Left renal pelvis (tissue), 4 donors: Measurements from ENCODE around the gene RIPK1. TPM values are rescaled to one million over a fixed set of nuclear protein-coding genes. Genes with fewer than 3 reads are reported as not detected.

ENCODE experiments used
- DNase-seq, 4 donors: peaks; one replicate each; pipeline ENCODE4 v3.0.0-alpha.2; 2013; ENCODE audit warnings: low read depth in 4 of 4, low spot score in 3 of 4
- polyA plus RNA-seq, 4 donors: library from polyadenylated mRNA; unstranded; fragments of 120-200 nt; gene quantifications; one replicate each; pipeline ENCODE4 v1.2.1, GENCODE V29; 2013; ENCODE audit not compliant: insufficient read length in 4 of 4

The RIPK1 gene
- polyA plus RNA-seq, 4 donors, result 20.7 to 27.7 (median 25.7) TPM

GRCh38 chr6:3159805-3160781 is 91.8 kb downstream of the RIPK1 start:
- no peak for DNase-seq

DNA sequence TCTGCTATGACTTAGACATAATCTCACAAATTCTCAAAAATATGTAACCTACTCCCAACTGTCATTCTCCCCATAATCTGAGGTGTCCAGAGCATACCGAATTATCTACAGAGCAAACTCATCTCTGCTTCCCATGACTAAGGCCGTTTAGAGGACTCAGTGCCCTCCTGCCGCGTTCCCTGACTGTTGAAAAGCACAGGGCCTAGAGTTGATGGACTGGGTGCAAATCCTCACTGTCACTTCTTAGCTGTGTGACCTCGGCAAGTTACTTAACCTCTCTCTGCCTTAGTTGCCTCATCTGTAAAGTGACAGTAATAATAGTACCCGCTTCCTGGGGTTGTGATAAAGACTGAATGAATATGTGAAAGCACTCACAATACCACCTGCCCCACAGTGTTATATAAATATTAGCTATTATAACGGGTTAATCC is 93.8 kb downstream of the RIPK1 start:
- DNase-seq, result no peak

- DNase-seq, result peak in 3 of 4 donors; percentile 39 to 58 (median 42)
Measured at GRCh38 chr6:3162565-3163247, 94.4 kb downstream of the RIPK1 start.

GRCh38 chr6:3163248-3163594 is 94.9 kb downstream of the RIPK1 start:
- DNase-seq, result no peak

GRCh38 chr6:3164388-3164787 is 96.1 kb downstream of the RIPK1 start:
- DNase-seq, result no peak

Other genes with a start within 250 kb of the RIPK1 start
- gene SERPINB1, start 226.6 kb upstream of the RIPK1 start, polyA plus RNA-seq, result 10 to 100 TPM; 21.2 to 26.9 (median 23.6) TPM
- gene SERPINB9, start 165.2 kb upstream of the RIPK1 start, polyA plus RNA-seq, result 10 to 100 TPM in 3 of 4 donors, 1 to 10 TPM in 1; 5.3 to 15.1 (median 12.6) TPM
- 10 to 100 TPM; 67.9 to 95.8 (median 89.1) TPM for gene SERPINB6, start 96.9 kb upstream of the RIPK1 start, polyA plus RNA-seq
- gene NQO2, start 68.6 kb upstream of the RIPK1 start, polyA plus RNA-seq, result 10 to 100 TPM; 24.0 to 81.8 (median 60.3) TPM
- gene BPHL, start 50.2 kb downstream of the RIPK1 start, polyA plus RNA-seq, result 10 to 100 TPM; 25.8 to 74.3 (median 58.3) TPM
- 10 to 100 TPM; 52.1 to 57.5 (median 55.5) TPM for gene TUBB2A, start 89.0 kb downstream of the RIPK1 start, polyA plus RNA-seq
- 100 to 1,000 TPM in 3 of 4 donors, 10 to 100 TPM in 1; 31.0 to 119 (median 111) TPM for gene TUBB2B, start 159.2 kb downstream of the RIPK1 start, polyA plus RNA-seq
- gene PSMG4, start 190.5 kb downstream of the RIPK1 start, polyA plus RNA-seq, result 10 to 100 TPM; 13.3 to 19.6 (median 18.0) TPM